Thyroid gland (tissue), 4 donors: ENCODE results near the gene DUSP8. TPM values are rescaled to one million over a fixed set of nuclear protein-coding genes. Genes with fewer than 3 reads are reported as not detected.

Experiments
- DNase-seq, 2 donors: peaks; one replicate each; pipeline ENCODE4 v3.0.0-alpha.2; 2019
- H3K27ac ChIP-seq, 3 donors: fragments of 200-600 bp; sonication (generic); 1 replicate in 2 of 3; 2 replicates in 1 of 3; pipeline ENCODE4 v1.5.1; 2016 to 2019; ENCODE audit warnings: mild to moderate bottlenecking in 1 of 3, moderate library complexity in 1 of 3
- H3K27me3 ChIP-seq: fragments of 200-600 bp; sonication (generic); one replicate; pipeline ENCODE4 v1.5.1; 2019
- H3K36me3 ChIP-seq, 2 donors: fragments of 200-600 bp; sonication (generic); one replicate each; pipeline ENCODE4 v1.5.1; 2016 to 2019
- H3K4me1 ChIP-seq, 2 donors: fragments of 200-600 bp; sonication (generic); one replicate each; pipeline ENCODE4 v1.5.1; 2017 to 2019
- H3K4me3 ChIP-seq, 3 donors: fragments of 200-600 bp; sonication (generic); replicated peaks in 1 of 3; 1 replicate in 2 of 3; 2 replicates in 1 of 3; pipeline ENCODE4 v1.5.1; 2016; ENCODE audit warnings: mild to moderate bottlenecking in 1 of 3
- H3K9me3 ChIP-seq: fragments of 200-600 bp; sonication (generic); one replicate; pipeline ENCODE4 v1.5.1; 2017
- POLR2A ChIP-seq, 2 donors: fragments of 450-650 bp; IDR thresholded peaks; one replicate each; pipeline ENCODE4 v1.6.1; 2017; ENCODE audit warnings: antibody characterized with exemption in 2 of 2, mild to moderate bottlenecking in 2 of 2, moderate library complexity in 1 of 2
- WGBS, 2 donors: methylation state at CpG; one replicate each; pipeline ENCODE4 v1.1.5; 2017; 5-methylcytosine and 5-hydroxymethylcytosine counted together
- intact Hi-C: fragments of 100-400 bp; cut with DNase I; formaldehyde crosslinking; loops from one replicate; pipeline ENCODE4 v1.15.1; 2023
- total RNA-seq, 4 donors: library from RNA; depleted of rRNA; stranded (reverse); fragments of >200 nt; gene quantifications; one replicate each; pipeline ENCODE4 v1.2.3, GENCODE V29; 2016
- TF ChIP-seq, protein P1 (sequence below), 6 experiments: fragments of 200-600 bp in 3 of 6; fragments of 450-650 bp in 3 of 6; sonication (generic) in 3 of 6; IDR thresholded peaks; one replicate each; pipeline ENCODE4 v1.5.1; 2016 to 2019; ENCODE audit warnings: antibody characterized with exemption in 6 of 6, mild to moderate bottlenecking in 2 of 6, inconsistent platforms in 1 of 6, moderate library complexity in 1 of 6

Gene DUSP8
- total RNA-seq, 4 donors from 2014 or later = 1.3 to 3.5 (median 2.5) TPM

DNA sequence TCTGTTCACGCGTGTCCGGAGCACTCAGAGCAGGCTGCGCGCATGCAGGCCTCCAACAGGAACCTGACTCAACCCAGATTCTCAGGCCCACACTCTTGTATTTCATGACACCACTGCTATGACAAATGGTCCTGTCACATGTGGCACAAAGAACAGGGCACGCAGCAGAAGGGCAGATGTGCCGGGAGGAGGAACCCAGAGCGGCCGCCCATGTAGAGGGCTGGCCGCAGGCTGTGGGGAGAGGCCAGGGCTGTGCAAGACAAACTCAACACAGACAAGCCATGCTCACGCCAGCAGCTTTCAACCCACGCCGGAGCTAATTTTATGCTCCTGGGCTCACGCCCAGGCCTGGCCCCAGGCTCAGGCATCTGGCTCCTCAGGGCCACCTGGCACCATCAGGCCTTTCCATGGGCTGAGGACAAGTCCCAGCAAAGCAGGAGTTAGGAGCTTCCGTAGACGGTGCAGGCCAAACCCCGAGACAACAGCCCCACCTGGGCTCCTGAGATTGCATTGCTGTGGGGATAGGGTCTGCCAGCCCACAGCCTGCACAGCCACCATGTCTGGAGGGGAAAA lies 40.0 kb downstream of the DUSP8 start:
- intact Hi-C loops = no loop called here
- 89 to 95% methylated on average over 9 to 13 of the region's 17 CpGs for WGBS, 2 donors
- peaks cover 0 to 51% of the 10 kb centered on the region in 2 donors for H3K4me1 ChIP-seq

DNA sequence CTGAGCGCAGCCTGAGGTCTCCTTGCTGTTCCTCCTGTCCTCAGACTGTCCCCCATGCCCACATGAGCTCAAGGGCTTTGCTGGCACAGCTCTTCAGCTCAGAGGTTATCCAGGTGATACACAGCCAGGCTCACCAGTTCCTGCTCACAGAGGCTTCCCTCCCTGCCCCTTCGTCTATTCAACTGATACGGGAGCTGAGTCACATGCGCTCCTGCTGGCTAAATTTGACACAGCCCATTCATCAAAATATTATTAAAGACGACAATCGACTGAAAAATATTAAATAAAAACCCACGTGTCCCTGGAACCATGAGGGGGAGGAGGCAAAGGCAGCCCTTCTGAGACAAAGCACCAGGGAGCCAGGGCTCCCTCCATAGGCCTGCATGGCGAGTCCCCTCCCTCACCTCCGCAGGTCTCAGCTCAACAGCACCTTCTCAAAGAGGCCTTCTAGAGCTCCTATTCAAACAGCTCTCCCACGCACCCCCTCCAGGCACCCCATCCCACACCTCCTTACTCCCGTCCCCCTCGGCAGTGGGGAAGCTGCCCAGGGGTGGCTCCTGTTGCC lies 40.5 kb downstream of the DUSP8 start:
- Histone ChIP-seq H3K9me3 (no peaks in the 10 kb centered on the region), H3K4me3 (no peak overlapping the region), H3K36me3 (no peaks in the 10 kb centered on the region), H3K27me3 (no peaks in the 10 kb centered on the region), H3K4me1 (peaks cover 0 to 47% of the 10 kb centered on the region in 2 donors), H3K27ac (no peak overlapping the region)
- intact Hi-C loops = no loop called here
- 78 to 82% methylated on average over 12 of the region's 12 CpGs for WGBS, 2 donors
- TF ChIP-seq POLR2A (IDR thresholded peaks at IDR 0.05) = no peak
- TF ChIP-seq, protein P1, sequence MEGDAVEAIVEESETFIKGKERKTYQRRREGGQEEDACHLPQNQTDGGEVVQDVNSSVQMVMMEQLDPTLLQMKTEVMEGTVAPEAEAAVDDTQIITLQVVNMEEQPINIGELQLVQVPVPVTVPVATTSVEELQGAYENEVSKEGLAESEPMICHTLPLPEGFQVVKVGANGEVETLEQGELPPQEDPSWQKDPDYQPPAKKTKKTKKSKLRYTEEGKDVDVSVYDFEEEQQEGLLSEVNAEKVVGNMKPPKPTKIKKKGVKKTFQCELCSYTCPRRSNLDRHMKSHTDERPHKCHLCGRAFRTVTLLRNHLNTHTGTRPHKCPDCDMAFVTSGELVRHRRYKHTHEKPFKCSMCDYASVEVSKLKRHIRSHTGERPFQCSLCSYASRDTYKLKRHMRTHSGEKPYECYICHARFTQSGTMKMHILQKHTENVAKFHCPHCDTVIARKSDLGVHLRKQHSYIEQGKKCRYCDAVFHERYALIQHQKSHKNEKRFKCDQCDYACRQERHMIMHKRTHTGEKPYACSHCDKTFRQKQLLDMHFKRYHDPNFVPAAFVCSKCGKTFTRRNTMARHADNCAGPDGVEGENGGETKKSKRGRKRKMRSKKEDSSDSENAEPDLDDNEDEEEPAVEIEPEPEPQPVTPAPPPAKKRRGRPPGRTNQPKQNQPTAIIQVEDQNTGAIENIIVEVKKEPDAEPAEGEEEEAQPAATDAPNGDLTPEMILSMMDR (IDR thresholded peaks at IDR 0.05) = no peak
- no peak for DNase-seq

More for the DNA sequence above, 40.0 kb downstream of the DUSP8 start:
- DNase-seq = no peak
- Histone ChIP-seq H3K27me3 (no peaks in the 10 kb centered on the region), H3K4me3 (no peak overlapping the region), H3K9me3 (no peaks in the 10 kb centered on the region), H3K36me3 (no peaks in the 10 kb centered on the region), H3K27ac (no peak overlapping the region)
- TF ChIP-seq, protein P1 (IDR thresholded peaks at IDR 0.05) = no peak
- TF ChIP-seq POLR2A (IDR thresholded peaks at IDR 0.05) = no peak

DNA sequence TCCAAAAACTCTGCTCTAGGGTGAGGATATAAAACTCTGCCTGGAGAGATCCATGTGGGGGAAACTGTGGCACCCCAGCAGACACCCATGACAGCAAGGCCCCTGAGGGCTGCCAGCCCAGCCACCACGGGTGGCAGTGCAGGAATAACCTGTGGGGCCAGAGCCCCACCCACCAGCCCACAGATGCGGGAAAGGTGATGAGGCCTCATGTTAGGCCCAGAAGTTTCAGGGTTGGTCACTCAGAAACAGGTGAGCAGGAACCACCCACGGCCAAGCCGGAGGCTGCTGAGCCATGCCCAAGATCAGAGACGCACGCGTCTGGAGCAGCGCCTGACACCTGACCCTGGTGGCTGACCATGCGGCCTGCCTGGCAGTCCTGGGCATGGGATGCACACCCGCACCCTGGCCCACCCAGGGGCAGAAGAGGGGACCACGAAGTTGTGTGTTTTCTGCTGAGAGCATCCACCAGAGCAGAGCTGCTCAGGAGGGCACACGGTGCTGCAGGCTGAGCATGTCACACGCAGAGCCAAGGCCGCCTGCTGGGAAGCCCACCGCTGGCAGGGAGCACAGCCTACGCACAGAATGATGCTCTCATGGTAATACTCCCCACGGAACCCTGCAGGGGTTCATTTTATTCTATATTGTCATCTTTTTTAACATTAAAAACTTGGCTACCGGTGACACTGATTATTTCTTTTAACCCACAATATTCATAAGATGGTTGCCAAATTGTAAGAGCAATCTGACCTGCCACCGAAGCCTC lies 41.2 kb downstream of the DUSP8 start:
- 91 to 98% methylated on average over 8 to 18 of the region's 19 CpGs for WGBS, 2 donors
- DNase-seq = no peak
- TF ChIP-seq, protein P1 (IDR thresholded peaks at IDR 0.05) = no peak
- no peak for TF ChIP-seq POLR2A (IDR thresholded peaks at IDR 0.05)
- H3K36me3 ChIP-seq = no peaks in the 10 kb centered on the region
- H3K4me3 ChIP-seq = no peak overlapping the region
- peaks cover 0 to 41% of the 10 kb centered on the region in 2 donors for H3K4me1 ChIP-seq
- intact Hi-C loops = no loop called here
- H3K27ac ChIP-seq = no peak overlapping the region
- H3K9me3 ChIP-seq = no peaks in the 10 kb centered on the region
- H3K27me3 ChIP-seq = no peaks in the 10 kb centered on the region

DNA sequence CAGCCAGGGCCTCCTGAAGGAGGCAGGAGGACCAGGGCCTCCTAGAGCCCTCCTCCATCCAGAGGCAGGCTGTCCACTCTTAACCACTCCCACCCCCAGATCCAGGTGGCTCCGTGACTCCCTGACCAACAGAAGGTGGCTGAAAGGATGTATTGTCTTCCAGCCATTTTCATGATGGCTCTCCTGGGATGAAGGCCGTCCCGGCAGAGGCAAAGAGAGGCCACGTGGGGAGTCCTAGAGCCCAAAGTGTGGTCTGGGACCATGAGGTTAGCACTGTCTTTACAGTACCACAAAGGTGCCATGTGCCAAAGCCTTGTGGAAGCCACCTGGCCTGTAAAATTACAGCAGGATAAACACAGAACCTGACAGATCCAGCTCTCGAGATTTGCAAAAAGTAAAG lies 42.3 kb downstream of the DUSP8 start:
- WGBS, 2 donors = 91 to 96% methylated on average over 5 of the region's 5 CpGs
- Histone ChIP-seq H3K36me3 (no peaks in the 10 kb centered on the region), H3K27me3 (no peaks in the 10 kb centered on the region), H3K27ac (no peak overlapping the region), H3K9me3 (no peaks in the 10 kb centered on the region), H3K4me1 (peaks cover 0 to 34% of the 10 kb centered on the region in 2 donors), H3K4me3 (no peak overlapping the region)
- DNase-seq = no peak
- no peak for TF ChIP-seq POLR2A (IDR thresholded peaks at IDR 0.05)
- TF ChIP-seq, protein P1 (IDR thresholded peaks at IDR 0.05) = no peak
- intact Hi-C loops = no loop called here

DNA sequence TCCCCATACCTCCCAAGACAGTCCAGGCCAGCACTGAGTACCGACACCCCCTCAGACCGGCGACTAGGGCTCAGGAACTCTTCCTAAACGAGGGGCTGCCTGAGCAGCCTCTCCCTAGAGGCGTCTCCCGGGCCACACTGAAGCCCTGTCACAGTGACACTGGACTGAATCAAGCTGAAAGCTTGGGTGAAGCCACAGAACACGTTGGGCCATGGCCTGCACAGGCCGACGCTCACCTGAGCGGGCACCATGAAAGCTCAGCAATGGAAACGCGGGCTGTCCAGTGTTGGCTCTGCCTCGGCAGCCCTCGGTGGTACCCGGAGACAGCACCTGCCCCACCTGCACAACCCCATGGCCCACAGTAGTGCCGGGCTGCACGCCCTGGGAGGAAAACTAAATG lies 42.8 kb downstream of the DUSP8 start:
- WGBS, 2 donors = 83 to 91% methylated on average over 2 to 10 of the region's 17 CpGs
- H3K4me1 ChIP-seq = peaks cover 0 to 29% of the 10 kb centered on the region in 2 donors

More for the DNA sequence above, 42.8 kb downstream of the DUSP8 start:
- Histone ChIP-seq H3K27me3 (no peaks in the 10 kb centered on the region), H3K4me3 (no peak overlapping the region), H3K9me3 (no peaks in the 10 kb centered on the region), H3K27ac (no peak overlapping the region), H3K36me3 (no peaks in the 10 kb centered on the region)
- intact Hi-C loops = no loop called here
- DNase-seq = no peak
- TF ChIP-seq, protein P1 (IDR thresholded peaks at IDR 0.05) = no peak
- no peak for TF ChIP-seq POLR2A (IDR thresholded peaks at IDR 0.05)
